ENCODE measurements around the gene DGKB. TPM values are rescaled to one million over a fixed set of nuclear protein-coding genes. Genes with fewer than 3 reads are reported as not detected.

Gene DGKB
- total and polyA plus RNA-seq, 2 experiments from 2014 or later, result 0.28 to 1.7 TPM

DNA sequence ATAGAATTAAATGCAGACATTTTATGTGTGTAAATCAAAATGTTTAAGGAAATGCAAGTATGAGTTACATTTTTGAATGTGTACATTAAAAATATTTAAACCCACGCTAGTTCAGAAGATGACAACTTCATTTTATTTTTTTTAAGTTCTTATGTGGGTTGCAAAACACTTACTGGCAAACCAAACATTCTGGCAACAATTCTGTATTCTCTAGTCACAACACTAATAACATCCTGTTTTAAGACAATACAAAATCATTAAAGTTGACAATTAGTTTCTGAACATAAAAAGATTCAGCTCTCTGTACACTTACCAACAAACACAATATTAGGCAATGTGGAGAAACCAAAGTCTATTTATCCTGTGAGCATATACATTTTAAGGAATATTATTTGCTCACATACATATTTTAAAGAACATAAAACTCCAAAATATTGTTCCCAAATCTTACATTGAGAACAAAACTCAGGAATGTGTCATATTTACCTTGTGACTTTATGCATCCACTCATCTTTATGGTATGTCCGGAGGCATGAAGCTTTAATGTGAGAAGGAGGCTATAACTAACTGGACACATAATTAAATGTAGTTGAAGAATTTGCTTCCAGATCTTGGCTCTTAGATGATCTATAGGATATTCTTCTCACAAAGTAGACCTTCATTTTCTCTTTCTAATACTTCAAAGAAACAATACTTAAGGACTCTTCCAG is 134.7 kb downstream of the DGKB start:
- Histone ChIP-seq H3K4me3 (no peak overlapping the region), H3K27me3 (no peaks in the 10 kb centered on the region), H2AFZ (no peak overlapping the region), H3K36me3 (replicated peaks; ENCODE audit: insufficient read depth, low read depth) (no peaks in the 10 kb centered on the region), H3K27ac (no peak overlapping the region), H3K79me2 (no peaks in the 10 kb centered on the region), H4K20me1 (ENCODE audit: insufficient read depth, poor library complexity, severe bottlenecking) (no peaks in the 10 kb centered on the region), H3K9me2 (replicated peaks; ENCODE audit: insufficient read depth) (no peaks in the 10 kb centered on the region), H3K4me2 (no peak overlapping the region), H3K4me1 (ENCODE audit: insufficient read depth) (no peaks in the 10 kb centered on the region), H3K9me3 (ENCODE audit: low read depth) (no peaks in the 10 kb centered on the region)
- TF ChIP-seq EZH2phosphoT487 (IDR thresholded peaks at IDR 0.05; ENCODE audit: low read depth, severe bottlenecking, unreplicated experiment), result no peak
- TF ChIP-seq EZH2 (IDR thresholded peaks at IDR 0.05; ENCODE audit: borderline replicate concordance), result no peak
- TF ChIP-seq, protein P1, sequence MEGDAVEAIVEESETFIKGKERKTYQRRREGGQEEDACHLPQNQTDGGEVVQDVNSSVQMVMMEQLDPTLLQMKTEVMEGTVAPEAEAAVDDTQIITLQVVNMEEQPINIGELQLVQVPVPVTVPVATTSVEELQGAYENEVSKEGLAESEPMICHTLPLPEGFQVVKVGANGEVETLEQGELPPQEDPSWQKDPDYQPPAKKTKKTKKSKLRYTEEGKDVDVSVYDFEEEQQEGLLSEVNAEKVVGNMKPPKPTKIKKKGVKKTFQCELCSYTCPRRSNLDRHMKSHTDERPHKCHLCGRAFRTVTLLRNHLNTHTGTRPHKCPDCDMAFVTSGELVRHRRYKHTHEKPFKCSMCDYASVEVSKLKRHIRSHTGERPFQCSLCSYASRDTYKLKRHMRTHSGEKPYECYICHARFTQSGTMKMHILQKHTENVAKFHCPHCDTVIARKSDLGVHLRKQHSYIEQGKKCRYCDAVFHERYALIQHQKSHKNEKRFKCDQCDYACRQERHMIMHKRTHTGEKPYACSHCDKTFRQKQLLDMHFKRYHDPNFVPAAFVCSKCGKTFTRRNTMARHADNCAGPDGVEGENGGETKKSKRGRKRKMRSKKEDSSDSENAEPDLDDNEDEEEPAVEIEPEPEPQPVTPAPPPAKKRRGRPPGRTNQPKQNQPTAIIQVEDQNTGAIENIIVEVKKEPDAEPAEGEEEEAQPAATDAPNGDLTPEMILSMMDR (IDR thresholded peaks at IDR 0.05; ENCODE audit: poor library complexity), result no peak
- WGBS (ENCODE audit: low lambda C conversion rate, missing lambda C conversion rate), result 88% methylated on average over 2 of the region's 2 CpGs
- DNase-seq (ENCODE audit: low spot score), result no peak

DNA sequence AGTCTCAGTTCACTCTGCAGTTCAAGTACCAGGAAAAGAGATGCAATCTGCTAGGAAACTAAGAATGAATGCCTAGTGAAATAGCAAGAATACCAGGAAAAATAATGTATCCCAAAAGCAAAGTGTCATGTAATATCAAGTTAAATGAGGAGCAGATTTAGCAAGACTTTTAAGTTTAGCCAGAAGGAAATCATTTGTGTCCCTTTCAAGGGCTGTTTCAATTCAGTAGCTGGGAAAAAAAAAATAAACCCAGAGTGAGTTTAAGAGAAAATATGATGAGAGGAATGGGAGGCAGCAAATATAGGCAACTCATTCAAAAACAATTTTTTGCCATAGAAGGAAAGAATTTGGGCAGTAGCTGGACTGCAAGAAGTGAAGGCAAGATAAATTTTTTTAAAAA is 135.8 kb downstream of the DGKB start:
- DNase-seq (ENCODE audit: low spot score), result no peak
- TF ChIP-seq EZH2phosphoT487 (IDR thresholded peaks at IDR 0.05; ENCODE audit: low read depth, severe bottlenecking, unreplicated experiment) (no peak), EZH2 (IDR thresholded peaks at IDR 0.05; ENCODE audit: borderline replicate concordance) (no peak)
- TF ChIP-seq, protein P1 (IDR thresholded peaks at IDR 0.05; ENCODE audit: poor library complexity), result no peak
- Histone ChIP-seq H3K79me2 (no peaks in the 10 kb centered on the region), H2AFZ (no peak overlapping the region), H3K9me2 (replicated peaks; ENCODE audit: insufficient read depth) (no peaks in the 10 kb centered on the region), H3K27ac (no peak overlapping the region), H3K9me3 (ENCODE audit: low read depth) (no peaks in the 10 kb centered on the region), H4K20me1 (ENCODE audit: insufficient read depth, poor library complexity, severe bottlenecking) (no peaks in the 10 kb centered on the region), H3K27me3 (no peaks in the 10 kb centered on the region), H3K36me3 (replicated peaks; ENCODE audit: insufficient read depth, low read depth) (no peaks in the 10 kb centered on the region), H3K4me2 (no peak overlapping the region), H3K4me1 (ENCODE audit: insufficient read depth) (no peaks in the 10 kb centered on the region), H3K4me3 (no peak overlapping the region)

DNA sequence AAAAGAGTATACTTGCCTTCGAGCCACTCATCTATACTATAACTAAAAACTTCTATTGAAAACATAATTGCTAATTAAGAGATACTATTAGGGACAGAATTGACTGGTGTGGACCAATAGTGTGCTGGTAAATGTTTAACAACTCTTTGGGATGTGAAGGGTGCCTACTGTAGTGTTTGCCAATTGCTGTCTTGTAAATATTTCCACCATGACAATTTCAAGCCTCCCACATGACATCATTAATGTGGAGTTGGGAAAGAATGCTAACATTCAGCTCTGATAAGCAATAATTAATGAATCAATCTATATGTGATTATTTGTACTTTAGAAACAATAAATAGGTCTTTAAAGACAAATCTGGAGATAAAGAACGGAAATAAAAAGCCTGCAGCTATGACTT is 136.8 kb downstream of the DGKB start:
- no peak overlapping the region for H3K27ac ChIP-seq
- no peak overlapping the region for H3K4me2 ChIP-seq
- H3K4me3 ChIP-seq, result no peak overlapping the region
- H3K36me3 ChIP-seq (replicated peaks; ENCODE audit: insufficient read depth, low read depth), result no peaks in the 10 kb centered on the region
- no peaks in the 10 kb centered on the region for H3K79me2 ChIP-seq
- H4K20me1 ChIP-seq (ENCODE audit: insufficient read depth, poor library complexity, severe bottlenecking), result no peaks in the 10 kb centered on the region
- H3K27me3 ChIP-seq, result no peaks in the 10 kb centered on the region
- no peak overlapping the region for H2AFZ ChIP-seq
- TF ChIP-seq EZH2 (IDR thresholded peaks at IDR 0.05; ENCODE audit: borderline replicate concordance) (no peak), EZH2phosphoT487 (IDR thresholded peaks at IDR 0.05; ENCODE audit: low read depth, severe bottlenecking, unreplicated experiment) (no peak)
- TF ChIP-seq, protein P1 (IDR thresholded peaks at IDR 0.05; ENCODE audit: poor library complexity), result no peak
- no peaks in the 10 kb centered on the region for H3K4me1 ChIP-seq (ENCODE audit: insufficient read depth)
- no peaks in the 10 kb centered on the region for H3K9me3 ChIP-seq (ENCODE audit: low read depth)
- 88% methylated on average over 2 of the region's 2 CpGs for WGBS (ENCODE audit: low lambda C conversion rate, missing lambda C conversion rate)
- no peaks in the 10 kb centered on the region for H3K9me2 ChIP-seq (replicated peaks; ENCODE audit: insufficient read depth)
- DNase-seq (ENCODE audit: low spot score), result no peak
